VCaP (cell line): ENCODE results near the gene IL6ST.
"Not testable (repeated sequence)": the region's sequence is repeated elsewhere in the genome, so short reads cannot be mapped to it uniquely, and the experiment has no call there.

Experiments
- H3K27ac ChIP-seq: fragments of 450-650 bp; 2 replicates; pipeline ENCODE4 v1.5.1; 2017
- CTCF ChIP-seq: fragments of 450-650 bp; conservative IDR thresholded peaks from 2 replicates; pipeline ENCODE4 v1.5.1; 2017; ENCODE audit warnings: mild to moderate bottlenecking, moderate library complexity

Gene IL6ST

GRCh38 chr5:55989860-55990259 lies 4.9 kb downstream of the IL6ST start:
- H3K27ac ChIP-seq: no peak overlapping the region
- no peak for TF ChIP-seq CTCF

GRCh38 chr5:55988979-55989638 lies 5.7 kb downstream of the IL6ST start:
- no peak for TF ChIP-seq CTCF

GRCh38 chr5:55988428-55988827 lies 6.3 kb downstream of the IL6ST start:
- not testable (repeated sequence) for H3K27ac ChIP-seq

More at GRCh38 chr5:55988979-55989638, 5.7 kb downstream of the IL6ST start:
- no peak overlapping the region for H3K27ac ChIP-seq

GRCh38 chr5:55986931-55987330 lies 7.8 kb downstream of the IL6ST start:
- H3K27ac ChIP-seq: no peak overlapping the region
- TF ChIP-seq CTCF: no peak

GRCh38 chr5:55985181-55985580 lies 9.6 kb downstream of the IL6ST start:
- no peak overlapping the region for H3K27ac ChIP-seq
- TF ChIP-seq CTCF: no peak

- TF ChIP-seq CTCF: no peak
- no peak overlapping the region for H3K27ac ChIP-seq
These were observed 10.8 kb downstream of the IL6ST start for GRCh38 chr5:55983986-55984385.

- peak overlapping the region; percentile 34; the same call in 1 of the 2 replicates for H3K27ac ChIP-seq
- TF ChIP-seq CTCF: peak; percentile 47
These were observed 11.8 kb downstream of the IL6ST start for GRCh38 chr5:55982957-55983381.

GRCh38 chr5:55973296-55973695 lies 21.5 kb downstream of the IL6ST start:
- no peak overlapping the region for H3K27ac ChIP-seq
- no peak for TF ChIP-seq CTCF
